MM.1S (cell line): ENCODE measurements around the gene MTFR2.

Experiments used
- DNase-seq: peaks from one replicate; pipeline ENCODE4 v3.0.0-alpha.2; 2015
- H2AFZ ChIP-seq: fragments of 300-600 bp; sonication (generic); 2 replicates; pipeline ENCODE4 v1.6.0; 2016; ENCODE audit warnings: antibody characterized with exemption, low read length
- H3F3A ChIP-seq: fragments of 300-600 bp; sonication (generic); 2 replicates; pipeline ENCODE4 v1.6.1; 2016; ENCODE audit warnings: mild to moderate bottlenecking, antibody characterized with exemption, low read length, moderate library complexity, mixed read lengths; ENCODE audit not compliant: insufficient read depth
- H3K27ac ChIP-seq: fragments of 300-600 bp; sonication (generic); 2 replicates; pipeline ENCODE4 v1.5.1; 2016; ENCODE audit warnings: mild to moderate bottlenecking, low read length
- H3K27me3 ChIP-seq: fragments of 300-600 bp; sonication (generic); replicated peaks from 2 replicates; pipeline ENCODE4 v1.6.0; 2016; ENCODE audit warnings: low read length; ENCODE audit not compliant: insufficient read depth
- H3K36me3 ChIP-seq: fragments of 300-600 bp; sonication (generic); replicated peaks from 2 replicates; pipeline ENCODE4 v1.6.1; 2016; ENCODE audit warnings: mild to moderate bottlenecking, low read length, mixed read lengths; ENCODE audit not compliant: insufficient read depth
- H3K4me1 ChIP-seq: fragments of 300-600 bp; sonication (generic); 2 replicates; pipeline ENCODE4 v1.6.1; 2016; ENCODE audit warnings: low read length, mixed read lengths
- H3K4me2 ChIP-seq: fragments of 300-600 bp; sonication (generic); 2 replicates; pipeline ENCODE4 v1.6.0; 2016; ENCODE audit warnings: low read depth, low read length
- H3K4me3 ChIP-seq: fragments of 300-600 bp; sonication (generic); 2 replicates; pipeline ENCODE4 v1.5.1; 2016; ENCODE audit warnings: low read length, mixed read lengths
- H3K79me2 ChIP-seq: fragments of 300-600 bp; sonication (generic); 2 replicates; pipeline ENCODE4 v1.6.1; 2016; ENCODE audit warnings: mixed run types, low read length, mixed read lengths
- H3K9ac ChIP-seq: fragments of 300-600 bp; sonication (generic); 2 replicates; pipeline ENCODE4 v1.6.1; 2016; ENCODE audit warnings: low read length, mixed read lengths
- H3K9me2 ChIP-seq: fragments of 300-600 bp; sonication (generic); replicated peaks from 2 replicates; pipeline ENCODE4 v1.6.1; 2016; ENCODE audit warnings: mild to moderate bottlenecking, low read length, mixed read lengths; ENCODE audit not compliant: insufficient read depth
- H3K9me3 ChIP-seq: fragments of 300-600 bp; sonication (generic); replicated peaks from 2 replicates; pipeline ENCODE4 v1.6.1; 2016; ENCODE audit warnings: mild to moderate bottlenecking, low read length, mixed read lengths; ENCODE audit not compliant: insufficient read depth
- H4K20me1 ChIP-seq: fragments of 300-600 bp; sonication (generic); 2 replicates; pipeline ENCODE4 v1.6.1; 2016; ENCODE audit warnings: mild to moderate bottlenecking, low read length, moderate library complexity, mixed read lengths; ENCODE audit not compliant: insufficient read depth
- EZH2 ChIP-seq: fragments of 300-600 bp; sonication (generic); optimal IDR thresholded peaks from 2 replicates; pipeline ENCODE3; 2017; ENCODE audit warnings: low read depth, mild to moderate bottlenecking, antibody characterized with exemption, low read length, mixed read lengths
- EZH2phosphoT487 ChIP-seq: fragments of 300-600 bp; sonication (generic); IDR thresholded peaks from 2 replicates; pipeline ENCODE4 v1.6.1; 2018; ENCODE audit warnings: antibody characterized with exemption, low read length
- TF ChIP-seq, protein P1 (sequence below): fragments of 300-600 bp; sonication (generic); IDR thresholded peaks from 2 replicates; pipeline ENCODE4 v1.5.1; 2016; ENCODE audit warnings: antibody characterized with exemption, low read length, mixed read lengths

Gene MTFR2

DNA sequence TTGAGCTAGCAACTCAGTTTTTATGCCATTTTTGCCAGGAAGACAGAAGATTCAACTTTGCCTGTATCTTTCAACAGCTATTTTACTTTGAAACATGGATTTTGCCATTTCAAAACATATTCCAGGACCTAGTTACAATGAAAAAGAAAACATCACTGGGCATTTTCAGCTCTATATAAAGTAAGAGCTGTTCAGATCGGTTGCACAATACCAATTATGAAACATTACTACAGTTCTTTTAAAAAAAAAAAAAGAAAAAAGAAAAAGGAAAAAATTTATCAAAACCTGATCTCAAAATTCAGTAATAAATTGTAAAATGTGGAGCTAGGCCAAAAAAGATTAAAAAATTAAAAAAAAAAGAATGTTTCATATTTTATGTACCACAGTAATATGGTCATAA lies 24.0 kb upstream of the MTFR2 start:
- no peak overlapping the region for H3K4me3 ChIP-seq
- TF ChIP-seq, protein P1, sequence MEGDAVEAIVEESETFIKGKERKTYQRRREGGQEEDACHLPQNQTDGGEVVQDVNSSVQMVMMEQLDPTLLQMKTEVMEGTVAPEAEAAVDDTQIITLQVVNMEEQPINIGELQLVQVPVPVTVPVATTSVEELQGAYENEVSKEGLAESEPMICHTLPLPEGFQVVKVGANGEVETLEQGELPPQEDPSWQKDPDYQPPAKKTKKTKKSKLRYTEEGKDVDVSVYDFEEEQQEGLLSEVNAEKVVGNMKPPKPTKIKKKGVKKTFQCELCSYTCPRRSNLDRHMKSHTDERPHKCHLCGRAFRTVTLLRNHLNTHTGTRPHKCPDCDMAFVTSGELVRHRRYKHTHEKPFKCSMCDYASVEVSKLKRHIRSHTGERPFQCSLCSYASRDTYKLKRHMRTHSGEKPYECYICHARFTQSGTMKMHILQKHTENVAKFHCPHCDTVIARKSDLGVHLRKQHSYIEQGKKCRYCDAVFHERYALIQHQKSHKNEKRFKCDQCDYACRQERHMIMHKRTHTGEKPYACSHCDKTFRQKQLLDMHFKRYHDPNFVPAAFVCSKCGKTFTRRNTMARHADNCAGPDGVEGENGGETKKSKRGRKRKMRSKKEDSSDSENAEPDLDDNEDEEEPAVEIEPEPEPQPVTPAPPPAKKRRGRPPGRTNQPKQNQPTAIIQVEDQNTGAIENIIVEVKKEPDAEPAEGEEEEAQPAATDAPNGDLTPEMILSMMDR = no peak
- no peaks in the 10 kb centered on the region for H3F3A ChIP-seq
- H3K27me3 ChIP-seq = no peaks in the 10 kb centered on the region
- H3K36me3 ChIP-seq = peaks cover 30% of the 10 kb centered on the region
- no peaks in the 10 kb centered on the region for H3K9me3 ChIP-seq
- no peaks in the 10 kb centered on the region for H3K9me2 ChIP-seq
- H3K79me2 ChIP-seq = peaks cover 83% of the 10 kb centered on the region
- H3K27ac ChIP-seq = no peak overlapping the region
- H4K20me1 ChIP-seq = peaks cover 35% of the 10 kb centered on the region; the same call in 1 of the 2 replicates
- H2AFZ ChIP-seq = no peak overlapping the region
- H3K4me2 ChIP-seq = no peak overlapping the region
- no peak overlapping the region for H3K9ac ChIP-seq
- H3K4me1 ChIP-seq = no peaks in the 10 kb centered on the region
- no peak for DNase-seq

DNA sequence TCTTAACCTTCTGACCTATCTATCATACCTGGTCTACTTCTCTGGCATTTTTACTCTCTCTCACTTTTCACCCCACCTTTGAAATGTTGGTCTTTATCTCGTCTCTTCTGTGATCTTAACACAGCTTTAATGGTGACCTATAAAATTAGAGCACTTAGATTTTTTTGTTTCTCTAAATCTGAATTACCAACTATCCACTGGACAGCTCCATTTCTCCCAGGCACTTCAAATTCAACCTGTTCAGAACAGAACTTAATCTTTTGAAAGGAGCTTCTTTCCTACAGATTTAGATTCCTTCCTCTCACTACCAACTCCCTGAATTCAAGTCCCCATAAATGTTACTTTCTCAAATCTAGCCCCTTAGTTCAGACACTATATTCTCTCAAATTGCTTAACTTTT lies 15.0 kb upstream of the MTFR2 start:
- H4K20me1 ChIP-seq = peaks cover 24% of the 10 kb centered on the region
- no peak overlapping the region for H3K4me3 ChIP-seq
- no peaks in the 10 kb centered on the region for H3K27me3 ChIP-seq
- TF ChIP-seq EZH2phosphoT487 = no peak
- TF ChIP-seq, protein P1 = no peak
- TF ChIP-seq EZH2 = no peak
- H3K9me2 ChIP-seq = no peaks in the 10 kb centered on the region
- H3K4me2 ChIP-seq = no peak overlapping the region
- no peaks in the 10 kb centered on the region for H3K9me3 ChIP-seq
- peaks cover 84% of the 10 kb centered on the region for H3K79me2 ChIP-seq
- H3F3A ChIP-seq = no peaks in the 10 kb centered on the region
- H3K36me3 ChIP-seq = peaks cover 31% of the 10 kb centered on the region
- DNase-seq = no peak
- no peak overlapping the region for H3K9ac ChIP-seq
- H3K4me1 ChIP-seq = no peaks in the 10 kb centered on the region
- no peak overlapping the region for H3K27ac ChIP-seq
- no peak overlapping the region for H2AFZ ChIP-seq

DNA sequence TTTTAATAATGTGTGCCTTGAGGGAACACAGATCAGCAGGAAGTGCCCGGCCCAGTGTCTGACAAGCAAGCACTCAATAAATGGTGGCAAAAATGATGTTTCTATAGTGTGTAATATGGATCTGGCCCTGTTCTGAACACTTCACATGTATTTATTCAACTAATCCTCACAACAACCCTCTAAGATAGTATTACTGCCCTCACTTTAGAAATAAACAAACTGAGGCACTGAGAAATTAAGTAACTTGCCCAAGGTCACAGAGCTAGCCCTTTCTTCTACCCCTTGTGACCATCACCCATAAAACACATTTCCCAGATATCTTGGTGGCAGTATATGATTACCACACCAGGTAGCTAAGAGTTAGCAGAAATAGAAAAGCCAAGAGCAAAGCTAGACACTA lies 12.8 kb upstream of the MTFR2 start:
- Histone ChIP-seq H3F3A (no peaks in the 10 kb centered on the region), H3K27ac (no peak overlapping the region), H2AFZ (no peak overlapping the region), H3K79me2 (peaks cover 68% of the 10 kb centered on the region), H3K9me2 (no peaks in the 10 kb centered on the region), H4K20me1 (peaks cover 20% of the 10 kb centered on the region; the same call in 1 of the 2 replicates), H3K4me3 (no peak overlapping the region), H3K27me3 (no peaks in the 10 kb centered on the region), H3K4me1 (no peaks in the 10 kb centered on the region), H3K9me3 (no peaks in the 10 kb centered on the region), H3K9ac (no peak overlapping the region), H3K36me3 (peaks cover 25% of the 10 kb centered on the region), H3K4me2 (no peak overlapping the region)
- TF ChIP-seq EZH2 = no peak
- TF ChIP-seq, protein P1 = no peak
- TF ChIP-seq EZH2phosphoT487 = no peak
- no peak for DNase-seq
